Activated CD4-positive, alpha-beta memory T cell treated with anti-CD3 and anti-CD28 coated beads, Interleukin-2, amount 10 ng/mL, durations not matched to agents 7 days and 5 days (primary cell): ENCODE data around the gene FEV. TPM values are rescaled to one million over a fixed set of nuclear protein-coding genes. Genes with fewer than 3 reads are reported as not detected.
A peak's percentile ranks its signal among the peaks of the same experiment; 100 is the strongest.

Experiments
- CTCF ChIA-PET: fragments of 350-600 bp; sonication (Branson Sonifier 250); formaldehyde crosslinking; loops from one replicate; lab custom pipeline; 2021; ENCODE audit warnings: antibody characterized with exemption, inconsistent platforms; lab: Charles Lee
- POLR2A ChIA-PET: fragments of 350-600 bp; sonication (Branson Sonifier 250); formaldehyde crosslinking; loops from one replicate; lab custom pipeline; 2021; ENCODE audit warnings: antibody characterized with exemption; lab: Charles Lee
- DNase-seq: peaks from one replicate; pipeline ENCODE4 v3.0.0-alpha.2; 2020
- H3K27ac Mint-ChIP-seq: one replicate; pipeline ENCODE4 v1.8.0; 2021; ENCODE audit warnings: mild to moderate bottlenecking, mixed read lengths
- H3K27me3 Mint-ChIP-seq: one replicate; pipeline ENCODE4 v1.8.0; 2021; ENCODE audit warnings: mixed read lengths
- H3K36me3 Mint-ChIP-seq: one replicate; pipeline ENCODE4 v1.8.0; 2021; ENCODE audit warnings: low read depth, mixed read lengths
- H3K4me1 Mint-ChIP-seq: one replicate; pipeline ENCODE4 v1.8.0; 2021; ENCODE audit warnings: mixed read lengths
- H3K4me3 Mint-ChIP-seq: one replicate; pipeline ENCODE4 v1.8.0; 2021; ENCODE audit warnings: mild to moderate bottlenecking, mixed read lengths
- H3K9me3 Mint-ChIP-seq: one replicate; pipeline ENCODE4 v1.8.0; 2021; ENCODE audit warnings: mixed read lengths
- total RNA-seq, 2 experiments: library from RNA; stranded (reverse); gene quantifications; one replicate each; pipeline ENCODE4 v1.2.3, GENCODE V29; 2021

FEV gene
- total RNA-seq, 2 experiments from 2014 or later = not detected

DNA sequence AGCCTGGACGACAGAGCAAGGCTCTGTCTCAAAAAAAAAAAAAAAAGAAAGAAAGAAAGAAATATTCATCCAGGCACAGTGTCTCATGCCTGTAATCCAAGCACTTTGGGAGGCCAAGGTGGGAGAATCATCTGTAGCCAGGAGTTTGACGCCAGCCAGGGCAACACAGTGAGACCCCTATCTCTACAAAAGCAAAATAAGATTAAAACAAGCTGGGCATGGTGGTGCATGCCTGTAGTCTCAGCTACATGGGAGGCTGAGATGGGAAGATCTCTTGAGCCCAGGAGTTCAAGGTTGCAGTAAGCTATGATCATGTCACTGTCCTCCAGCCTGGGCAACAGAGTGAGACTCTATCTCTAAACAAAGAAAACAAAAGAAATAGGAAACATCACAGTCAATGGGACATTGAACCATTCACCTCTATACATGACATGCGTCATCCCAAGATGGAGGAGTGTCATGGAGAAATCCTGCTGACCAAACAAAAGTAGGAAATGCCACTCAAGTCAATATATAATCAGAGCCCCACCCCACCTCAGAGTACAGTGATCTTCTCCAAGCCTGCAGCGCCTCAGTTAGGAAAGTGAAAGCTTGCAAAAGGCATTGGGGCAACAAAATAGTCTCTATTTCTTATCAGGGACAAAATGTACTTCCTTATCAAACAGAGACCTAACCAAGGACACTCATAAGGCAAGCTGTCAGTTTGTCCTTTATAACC, 9.8 kb downstream of the FEV start:
- Mint-ChIP-seq H3K27ac (no peak overlapping the region), H3K4me1 (peaks cover 6% of the 10 kb centered on the region), H3K27me3 (peaks cover 63% of the 10 kb centered on the region), H3K4me3 (no peak overlapping the region), H3K36me3 (no peaks in the 10 kb centered on the region), H3K9me3 (no peaks in the 10 kb centered on the region)
- no peak for DNase-seq
- CTCF ChIA-PET = interaction anchor here (0.8 to 2.4 kb wide), 7 partner anchors 9 to 99 kb away, joined by 3 to 10 read pairs (median 3); no protein-coding TSS in a partner anchor
- POLR2A ChIA-PET = no interaction called here

DNA sequence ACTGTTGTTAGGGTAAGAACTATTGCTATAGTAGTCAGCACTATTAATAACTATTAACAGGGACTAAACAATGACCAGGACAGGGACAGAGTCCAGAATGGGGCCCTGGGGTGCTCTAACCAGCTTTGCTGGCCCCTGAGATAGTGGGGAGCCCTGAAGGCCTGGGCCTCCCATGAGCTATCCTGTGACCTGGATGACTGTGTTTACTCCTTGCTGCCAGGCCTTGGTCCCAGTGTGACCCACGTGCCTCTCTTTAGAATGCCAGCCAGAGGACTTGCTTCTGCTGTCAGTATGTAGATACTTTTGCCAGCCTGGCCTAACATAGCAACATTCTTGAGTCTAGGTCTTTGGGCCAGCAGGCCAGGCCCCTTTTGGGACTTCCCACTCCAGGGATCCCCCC, 14.1 kb downstream of the FEV start:
- POLR2A ChIA-PET = no interaction called here
- peaks cover 51% of the 10 kb centered on the region for H3K27me3 Mint-ChIP-seq

DNA sequence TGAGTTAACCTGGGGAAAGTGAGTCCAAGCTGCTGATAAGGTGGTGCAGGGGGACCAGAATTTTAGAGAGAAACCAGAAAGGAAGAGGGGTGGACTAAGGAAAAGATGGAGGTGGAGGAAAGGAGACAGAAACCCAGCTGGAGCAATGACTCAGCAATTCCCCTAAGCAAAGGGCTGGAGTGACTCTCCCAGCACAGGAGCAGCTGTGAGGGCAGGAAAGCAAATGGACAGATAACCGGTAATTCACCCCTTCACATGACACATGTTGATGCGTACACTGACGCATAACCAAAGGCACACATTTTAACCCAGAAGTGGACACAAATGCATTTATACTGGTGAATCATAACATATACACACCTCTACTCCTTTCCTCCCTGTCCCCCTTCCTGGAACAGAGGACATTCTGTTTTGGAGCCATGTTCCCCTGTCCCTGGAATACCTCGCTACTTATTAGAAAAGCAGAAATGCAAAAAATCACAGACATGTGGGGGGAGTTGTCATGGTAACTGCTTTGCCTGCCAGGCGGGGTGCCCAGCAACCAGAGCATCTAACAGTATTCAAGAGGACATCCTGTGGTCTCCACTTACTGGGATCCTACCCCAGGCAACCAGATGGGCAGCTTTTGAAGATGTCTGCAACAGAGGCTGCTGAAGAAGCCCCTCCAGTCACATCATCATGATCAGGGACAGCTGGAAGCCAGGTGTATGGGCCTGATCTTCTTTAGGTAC, 20.8 kb downstream of the FEV start:
- no peak overlapping the region for H3K27ac Mint-ChIP-seq
- peaks cover 9% of the 10 kb centered on the region for H3K4me1 Mint-ChIP-seq
- DNase-seq = no peak
- CTCF ChIA-PET = interaction anchor here (2.3 kb wide), 1 partner anchor 16 kb away, joined by 8 read pairs; no protein-coding TSS in a partner anchor
- no peaks in the 10 kb centered on the region for H3K36me3 Mint-ChIP-seq
- H3K27me3 Mint-ChIP-seq = peaks cover 57% of the 10 kb centered on the region
- POLR2A ChIA-PET = no interaction called here
- H3K4me3 Mint-ChIP-seq = no peak overlapping the region
- H3K9me3 Mint-ChIP-seq = no peaks in the 10 kb centered on the region

More for the DNA sequence above, 14.1 kb downstream of the FEV start:
- no peak overlapping the region for H3K4me3 Mint-ChIP-seq
- DNase-seq = no peak
- H3K9me3 Mint-ChIP-seq = no peaks in the 10 kb centered on the region
- no peaks in the 10 kb centered on the region for H3K36me3 Mint-ChIP-seq
- no peak overlapping the region for H3K27ac Mint-ChIP-seq
- no peaks in the 10 kb centered on the region for H3K4me1 Mint-ChIP-seq
- CTCF ChIA-PET = interaction anchor here (1.0 kb wide), 1 partner anchor 9 kb away, joined by 3 read pairs; no protein-coding TSS in a partner anchor

DNA sequence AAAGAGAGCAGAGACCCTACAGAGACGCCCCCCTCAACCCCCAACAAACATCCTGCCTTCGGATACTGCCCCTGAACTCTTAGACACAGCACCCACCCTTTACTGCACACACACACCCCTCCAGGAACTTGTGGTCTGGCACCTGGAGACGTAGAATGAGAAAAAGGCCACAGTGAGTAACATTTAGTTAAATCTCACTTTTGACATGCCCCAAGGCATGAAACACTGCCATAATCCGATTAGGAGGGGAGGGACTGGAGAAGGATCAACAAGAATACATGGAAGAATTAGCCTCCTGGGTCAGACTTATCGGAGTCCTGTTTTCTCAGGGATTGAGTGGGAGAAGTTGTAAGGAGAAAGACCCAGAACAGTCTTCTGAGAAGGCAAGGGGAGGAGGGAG, 21.4 kb downstream of the FEV start:
- peaks cover 15% of the 10 kb centered on the region for H3K4me1 Mint-ChIP-seq
- H3K36me3 Mint-ChIP-seq = no peaks in the 10 kb centered on the region
- H3K4me3 Mint-ChIP-seq = no peak overlapping the region
- no peak for DNase-seq
- peaks cover 60% of the 10 kb centered on the region for H3K27me3 Mint-ChIP-seq
- H3K9me3 Mint-ChIP-seq = no peaks in the 10 kb centered on the region
- CTCF ChIA-PET = interaction anchor here (2.3 kb wide), 1 partner anchor 17 kb away, joined by 8 read pairs; no protein-coding TSS in a partner anchor
- H3K27ac Mint-ChIP-seq = no peak overlapping the region
- POLR2A ChIA-PET = interaction anchor here (0.6 kb wide), 1 partner anchor 58 kb away, joined by 3 read pairs; no protein-coding TSS in a partner anchor

DNA sequence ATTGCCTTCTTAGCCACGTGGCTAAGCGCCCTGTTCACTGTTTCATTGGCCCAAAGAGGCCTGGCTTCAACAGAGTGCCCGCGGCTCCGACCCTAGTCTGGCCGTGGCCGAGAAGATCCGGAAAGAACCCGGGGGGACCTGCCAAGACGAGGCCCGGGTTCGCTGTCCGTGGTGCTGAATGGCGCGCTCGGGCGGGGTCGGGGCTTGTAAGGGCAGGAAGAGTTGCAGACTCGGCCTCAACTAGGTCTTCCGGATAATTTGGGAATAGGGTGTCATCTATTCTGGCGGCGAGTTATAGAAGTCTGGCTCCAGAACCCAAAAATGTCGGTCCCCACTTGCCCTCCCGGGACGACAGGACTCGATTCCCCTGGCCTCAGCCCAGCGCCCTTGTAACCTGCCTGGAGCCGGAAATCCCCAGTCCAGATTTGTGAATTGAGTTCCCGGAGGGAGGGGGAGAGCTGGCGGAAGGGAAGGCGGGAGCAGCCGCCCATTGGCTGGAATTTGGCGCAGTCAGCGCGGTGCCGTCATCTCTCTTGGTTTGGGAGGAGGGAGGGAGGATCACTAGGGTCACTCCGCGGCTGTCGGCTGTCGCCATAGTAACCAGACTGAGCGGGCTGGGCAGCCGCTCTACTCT, 22.0 kb downstream of the FEV start:
- DNase-seq = peak; percentile 61
- peaks cover 15% of the 10 kb centered on the region for H3K4me1 Mint-ChIP-seq
- peaks cover 63% of the 10 kb centered on the region for H3K27me3 Mint-ChIP-seq
- no peaks in the 10 kb centered on the region for H3K9me3 Mint-ChIP-seq
- H3K4me3 Mint-ChIP-seq = no peak overlapping the region
- no peak overlapping the region for H3K27ac Mint-ChIP-seq
- POLR2A ChIA-PET = interaction anchor here (0.6 kb wide), 1 partner anchor 58 kb away, joined by 3 read pairs; no protein-coding TSS in a partner anchor
- no peaks in the 10 kb centered on the region for H3K36me3 Mint-ChIP-seq
- CTCF ChIA-PET = interaction anchor here (2.3 kb wide), 1 partner anchor 17 kb away, joined by 8 read pairs; no protein-coding TSS in a partner anchor

DNA sequence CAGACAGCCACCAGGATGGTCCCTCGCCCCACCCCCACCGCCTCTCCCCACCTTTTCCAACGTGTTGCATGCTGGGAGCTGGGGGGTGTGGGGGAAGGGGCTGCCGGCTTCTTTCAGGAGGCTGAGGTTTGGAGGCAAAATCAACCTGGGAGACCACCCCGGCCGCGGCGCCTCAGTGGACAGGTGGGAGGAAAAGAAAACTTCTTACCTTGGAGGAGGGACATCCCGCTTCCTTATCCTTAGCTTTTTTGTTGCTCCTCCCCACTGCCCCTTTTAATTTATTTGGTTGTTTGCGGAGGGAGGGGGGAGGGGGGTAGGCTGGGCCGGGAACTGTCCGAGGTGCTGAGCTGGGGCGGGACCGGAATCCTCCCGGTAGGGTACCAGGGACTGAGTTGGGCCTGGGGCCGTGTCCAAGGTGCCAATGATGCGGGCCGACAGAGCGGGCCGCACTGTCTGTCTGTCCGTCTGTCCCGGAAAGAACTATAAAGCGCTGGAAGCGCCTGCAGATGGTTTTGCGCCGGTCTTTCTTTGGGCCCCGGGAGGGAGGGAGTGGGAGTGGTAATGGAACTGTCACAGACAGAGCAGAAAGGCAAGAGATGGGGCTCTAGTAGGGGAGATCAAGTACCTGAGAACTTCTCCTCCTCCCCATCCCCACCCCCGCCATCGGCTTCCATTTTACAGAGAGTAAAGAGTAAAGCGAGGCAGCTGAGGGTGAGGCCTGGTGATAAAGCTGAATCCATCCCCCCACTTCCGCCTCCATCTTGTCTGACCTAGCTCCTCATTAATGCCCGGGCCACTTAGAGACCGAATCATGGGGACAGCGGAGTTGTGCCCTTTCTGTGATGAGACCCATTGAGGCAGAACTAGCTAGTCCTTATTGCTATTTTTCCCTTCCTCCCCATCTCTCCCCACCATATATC, 23.1 kb downstream of the FEV start:
- Mint-ChIP-seq H3K9me3 (no peaks in the 10 kb centered on the region), H3K27me3 (peaks cover 72% of the 10 kb centered on the region), H3K4me3 (no peak overlapping the region), H3K27ac (no peak overlapping the region), H3K4me1 (peaks cover 15% of the 10 kb centered on the region), H3K36me3 (no peaks in the 10 kb centered on the region)
- no peak for DNase-seq
- CTCF ChIA-PET = interaction anchor here (0.6 to 0.9 kb wide), 2 partner anchors 18 to 254 kb away, joined by 3 to 6 read pairs; no protein-coding TSS in a partner anchor
- POLR2A ChIA-PET = no interaction called here

DNA sequence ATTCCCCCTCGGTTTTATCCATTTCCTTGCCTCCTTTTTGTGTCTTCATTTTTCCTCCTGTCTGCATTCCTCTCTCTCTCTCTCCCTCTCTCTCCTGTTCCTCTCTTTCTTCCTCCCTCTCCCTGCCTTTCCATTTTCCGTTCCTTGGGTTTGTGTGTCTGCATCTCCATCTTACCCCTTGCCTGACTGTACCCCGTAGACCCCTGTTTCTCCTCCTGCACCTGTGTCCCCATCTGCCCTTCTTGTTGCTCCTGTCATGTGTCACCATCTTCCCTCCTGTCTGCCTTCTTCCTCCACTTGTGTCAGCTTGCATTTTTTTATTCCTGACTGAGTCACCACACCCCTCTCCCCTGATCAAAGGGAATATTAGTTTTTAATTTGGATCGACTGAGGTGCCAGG, 23.8 kb downstream of the FEV start:
- CTCF ChIA-PET = no interaction called here
- Mint-ChIP-seq H3K4me1 (peaks cover 15% of the 10 kb centered on the region), H3K36me3 (no peaks in the 10 kb centered on the region), H3K4me3 (no peak overlapping the region), H3K27ac (peak overlapping the region; percentile 40), H3K9me3 (no peaks in the 10 kb centered on the region), H3K27me3 (peaks cover 73% of the 10 kb centered on the region)
- POLR2A ChIA-PET = no interaction called here
- DNase-seq = no peak

DNA sequence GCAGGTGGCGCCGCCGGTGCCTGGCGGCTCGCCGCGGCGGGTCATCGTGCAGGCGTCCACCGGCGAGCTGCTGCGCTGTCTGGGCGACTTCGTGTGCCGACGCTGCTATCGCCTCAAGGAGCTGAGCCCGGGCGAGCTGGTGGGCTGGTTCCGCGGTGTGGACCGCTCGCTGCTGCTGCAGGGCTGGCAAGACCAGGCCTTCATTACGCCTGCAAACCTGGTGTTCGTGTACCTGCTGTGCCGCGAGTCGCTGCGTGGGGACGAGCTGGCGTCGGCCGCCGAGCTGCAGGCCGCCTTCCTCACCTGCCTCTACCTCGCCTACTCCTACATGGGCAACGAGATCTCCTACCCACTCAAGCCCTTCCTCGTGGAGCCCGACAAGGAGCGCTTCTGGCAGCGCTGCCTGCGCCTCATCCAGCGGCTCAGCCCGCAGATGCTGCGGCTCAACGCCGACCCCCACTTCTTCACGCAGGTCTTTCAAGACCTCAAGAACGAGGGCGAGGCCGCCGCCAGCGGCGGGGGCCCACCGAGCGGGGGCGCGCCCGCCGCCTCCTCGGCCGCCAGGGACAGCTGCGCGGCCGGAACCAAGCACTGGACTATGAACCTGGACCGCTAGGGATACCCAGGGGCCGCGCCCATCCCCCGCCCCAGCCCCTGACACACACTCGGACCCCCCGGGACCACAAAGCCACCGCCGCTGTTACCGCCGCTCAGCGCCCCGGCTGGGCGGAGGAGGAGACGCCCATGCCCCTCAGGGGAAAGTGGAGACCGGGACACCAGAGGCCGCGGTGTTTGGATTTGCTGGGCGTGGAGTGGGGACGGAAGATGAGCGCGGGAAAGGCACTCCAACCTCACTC, 24.4 kb downstream of the FEV start:
- ChIA-PET CTCF (interaction anchor here (1.3 kb wide), 1 partner anchor 62 kb away, joined by 3 read pairs; no protein-coding TSS in a partner anchor), POLR2A (no interaction called here)
- Mint-ChIP-seq H3K36me3 (no peaks in the 10 kb centered on the region), H3K4me1 (peaks cover 15% of the 10 kb centered on the region), H3K27ac (no peak overlapping the region), H3K4me3 (no peak overlapping the region), H3K9me3 (no peaks in the 10 kb centered on the region), H3K27me3 (peaks cover 73% of the 10 kb centered on the region)
- DNase-seq = no peak

DNA sequence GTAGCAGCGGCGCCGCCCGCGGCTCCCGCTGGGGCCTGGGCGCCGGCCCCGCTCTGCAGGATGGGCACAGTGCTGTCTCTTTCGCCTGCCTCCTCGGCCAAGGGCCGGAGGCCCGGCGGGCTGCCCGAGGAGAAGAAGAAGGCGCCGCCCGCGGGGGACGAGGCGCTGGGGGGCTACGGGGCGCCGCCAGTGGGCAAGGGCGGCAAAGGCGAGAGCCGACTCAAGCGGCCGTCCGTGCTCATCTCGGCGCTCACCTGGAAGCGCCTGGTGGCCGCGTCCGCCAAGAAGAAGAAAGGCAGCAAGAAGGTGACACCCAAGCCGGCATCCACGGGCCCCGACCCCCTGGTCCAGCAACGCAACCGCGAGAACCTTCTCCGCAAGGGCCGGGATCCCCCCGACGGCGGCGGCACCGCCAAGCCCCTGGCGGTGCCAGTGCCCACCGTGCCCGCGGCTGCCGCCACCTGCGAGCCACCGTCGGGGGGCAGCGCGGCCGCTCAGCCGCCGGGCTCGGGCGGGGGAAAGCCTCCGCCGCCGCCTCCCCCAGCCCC, 25.1 kb downstream of the FEV start:
- Mint-ChIP-seq H3K36me3 (no peaks in the 10 kb centered on the region), H3K4me1 (peaks cover 15% of the 10 kb centered on the region), H3K9me3 (no peaks in the 10 kb centered on the region), H3K27me3 (peaks cover 76% of the 10 kb centered on the region), H3K27ac (no peak overlapping the region), H3K4me3 (no peak overlapping the region)
- POLR2A ChIA-PET = interaction anchor here (1.0 kb wide), 1 partner anchor 22 kb away, joined by 3 read pairs; no protein-coding TSS in a partner anchor
- CTCF ChIA-PET = interaction anchor here (1.3 to 1.4 kb wide), 2 partner anchors 35 to 62 kb away, joined by 3 read pairs; no protein-coding TSS in a partner anchor
- DNase-seq = no peak

DNA sequence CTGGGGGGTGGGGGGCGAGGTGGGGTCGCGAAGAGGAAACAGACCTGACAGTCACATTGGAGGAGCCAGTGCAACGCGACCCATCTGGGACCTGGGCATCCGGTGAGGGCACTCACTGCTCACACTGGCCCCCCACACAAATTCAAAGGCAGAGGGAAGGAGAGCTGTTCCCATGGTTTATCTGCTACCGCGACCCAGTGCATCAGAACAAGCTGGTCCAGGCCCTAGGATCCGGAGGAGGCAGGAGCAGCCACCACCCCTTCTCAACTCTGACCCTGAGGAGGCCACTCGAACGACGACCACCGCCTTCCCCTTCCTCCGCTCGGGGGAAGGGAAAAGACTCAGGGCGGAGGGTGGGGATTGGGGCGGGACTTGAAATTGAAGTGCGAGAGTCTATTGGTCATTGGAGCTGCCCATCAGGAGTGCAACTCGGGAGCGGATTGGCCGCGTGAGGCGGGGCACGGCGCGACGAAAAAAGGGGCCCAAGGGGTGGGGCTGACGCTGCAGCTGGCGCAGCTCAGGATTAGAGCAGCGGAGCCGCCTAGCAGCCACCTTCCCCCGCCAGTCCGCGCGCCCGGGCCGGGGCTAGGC, 25.7 kb downstream of the FEV start, which contains the start of gene CDK5R2:
Gene CDK5R2, plus strand, starts transcription at position 526 of the 591 bp plus-strand sequence. CDS start 155 bp downstream, outside the sequence.
- H3K4me3 Mint-ChIP-seq = peak within 1 kb of the TSS; percentile 34
- no peaks in the 10 kb centered on the region for H3K36me3 Mint-ChIP-seq
- CTCF ChIA-PET = interaction anchor here (0.7 to 1.4 kb wide), 3 partner anchors 21 to 61 kb away, joined by 3 read pairs; no protein-coding TSS in a partner anchor
- DNase-seq = peak; percentile 67
- H3K9me3 Mint-ChIP-seq = no peaks in the 10 kb centered on the region
- POLR2A ChIA-PET = interaction anchor here (1.0 kb wide), 1 partner anchor 23 kb away, joined by 3 read pairs; no protein-coding TSS in a partner anchor
- H3K27me3 Mint-ChIP-seq = peaks cover 73% of the 10 kb centered on the region
- no peak within 1 kb of the TSS for H3K27ac Mint-ChIP-seq
- H3K4me1 Mint-ChIP-seq = peaks cover 15% of the 10 kb centered on the region
